GM21390 (cell line): Measurements from ENCODE around the gene SSBP3.
"Not testable (repeated sequence)": the region's sequence is repeated elsewhere in the genome, so short reads cannot be mapped to it uniquely, and the experiment has no call there.

Experiments used
- ATAC-seq: cut with Tn5 transposase; IDR thresholded peaks from one replicate; pipeline ENCODE4 v1.9.1; 2021; ENCODE audit not compliant: unreplicated experiment

SSBP3 gene

DNA sequence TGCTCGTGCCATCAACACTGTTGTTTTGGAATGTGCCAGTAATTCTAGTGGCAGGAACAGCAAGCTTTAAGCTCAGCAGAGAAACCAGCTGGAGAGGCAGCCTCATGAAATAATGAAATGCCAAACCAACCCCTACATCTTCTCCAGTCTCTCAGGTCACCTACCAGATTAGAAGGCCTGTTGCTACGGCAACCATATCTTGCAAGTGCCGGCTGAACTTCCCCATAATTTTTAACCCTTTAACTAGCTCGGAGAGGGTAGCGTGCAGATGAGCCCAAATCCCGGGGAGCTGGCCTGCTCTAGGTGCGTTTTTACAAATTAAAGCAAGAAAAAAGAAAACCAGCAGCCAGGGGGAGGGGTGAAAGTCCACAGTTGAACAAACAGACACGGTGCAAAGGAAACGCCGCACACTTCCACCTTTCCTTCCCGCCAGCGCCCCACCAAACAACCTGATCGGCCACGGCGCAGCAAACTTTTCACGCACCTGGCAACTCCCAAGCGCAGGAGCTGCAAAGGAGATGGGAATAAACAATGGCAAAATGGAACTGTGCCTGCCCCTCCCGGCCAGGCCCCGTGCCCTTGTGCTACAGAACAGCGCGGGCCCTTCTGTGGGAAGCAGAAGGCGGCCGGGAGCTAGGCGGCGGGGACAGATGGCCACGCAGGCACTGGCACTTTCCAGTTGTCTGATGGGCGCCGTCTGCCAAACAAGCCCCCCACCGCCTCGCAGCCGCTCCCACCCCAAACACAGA is 50.1 kb downstream of the SSBP3 start:
- no peak for ATAC-seq

GRCh38 chr1:54354899-54355298 is 51.3 kb downstream of the SSBP3 start:
- ATAC-seq, result no peak

DNA sequence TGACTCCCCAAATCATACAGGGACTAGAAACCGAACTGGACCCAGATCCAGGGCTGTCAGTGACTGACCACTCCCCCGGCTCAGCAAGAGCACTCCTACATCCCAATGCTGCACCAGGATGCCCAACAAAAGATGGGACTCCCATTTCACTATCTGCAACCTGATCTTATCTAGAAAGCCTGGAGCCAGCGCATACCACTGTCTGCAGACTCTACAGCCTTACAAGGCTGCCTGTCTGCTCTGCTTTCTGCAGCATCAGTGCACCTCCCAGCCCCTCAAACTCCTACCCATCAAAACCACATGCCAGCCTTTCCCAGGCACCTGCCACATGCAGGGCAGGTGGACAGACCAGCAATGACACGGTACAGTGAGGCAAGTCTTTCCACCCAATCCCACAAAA is 52.2 kb downstream of the SSBP3 start:
- no peak for ATAC-seq

- ATAC-seq, result no peak
Measured at GRCh38 chr1:54352755-54353154, 53.4 kb downstream of the SSBP3 start.

GRCh38 chr1:54350360-54350759 is 55.8 kb downstream of the SSBP3 start:
- no peak for ATAC-seq

GRCh38 chr1:54348700-54349021 is 57.5 kb downstream of the SSBP3 start:
- ATAC-seq, result no peak

GRCh38 chr1:54347955-54348699 is 58.1 kb downstream of the SSBP3 start:
- ATAC-seq, result no peak

- no peak for ATAC-seq
Measured at GRCh38 chr1:54347261-54347954, 58.8 kb downstream of the SSBP3 start.

- ATAC-seq, result not testable (repeated sequence)
Measured at GRCh38 chr1:54345548-54345947, 60.6 kb downstream of the SSBP3 start.

GRCh38 chr1:54345116-54345515 is 61.1 kb downstream of the SSBP3 start:
- no peak for ATAC-seq

GRCh38 chr1:54342742-54343687 is 63.2 kb downstream of the SSBP3 start:
- ATAC-seq, result no peak

DNA sequence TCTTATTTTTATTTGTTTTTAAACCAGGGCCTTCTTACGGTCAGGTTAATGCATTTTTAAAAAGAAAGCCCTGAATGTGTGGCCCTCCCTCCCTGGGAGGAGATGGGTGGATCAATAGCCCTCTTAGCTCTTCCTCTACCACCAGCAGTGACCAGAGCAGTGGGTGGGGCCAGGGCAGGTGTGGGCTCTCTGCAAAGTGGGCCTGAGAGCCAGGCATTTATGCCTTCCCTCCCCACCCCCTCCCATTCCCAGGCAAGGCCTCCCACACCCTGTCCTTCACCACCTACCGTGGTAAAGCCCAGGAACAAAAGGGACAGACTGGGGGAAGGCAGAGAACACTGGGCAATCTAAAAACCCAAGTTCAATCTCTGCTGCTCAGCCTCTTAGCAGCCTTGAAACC is 63.9 kb downstream of the SSBP3 start:
- ATAC-seq, result no peak

DNA sequence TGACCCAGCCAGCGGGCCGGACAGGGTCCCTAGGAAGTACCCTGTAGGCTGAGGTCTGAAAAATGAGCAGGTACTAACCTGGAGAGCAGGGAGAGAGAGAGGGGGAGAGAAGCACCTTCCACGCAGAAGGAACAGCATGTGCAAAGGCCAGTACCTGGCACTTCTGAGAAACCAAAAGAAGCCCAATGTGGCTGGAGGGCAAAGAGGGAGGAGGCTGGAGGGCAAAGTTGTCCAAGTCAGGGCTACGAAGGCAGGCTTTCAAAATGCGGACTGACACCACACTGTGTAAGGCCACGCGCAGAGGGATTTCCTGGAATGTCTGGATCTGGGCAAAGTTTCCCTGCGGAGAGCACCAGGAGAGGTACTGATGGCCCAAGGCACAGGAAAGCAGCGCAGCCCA is 64.4 kb downstream of the SSBP3 start:
- ATAC-seq, result no peak

- no peak for ATAC-seq
Measured at GRCh38 chr1:54340878-54341277, 65.3 kb downstream of the SSBP3 start.

DNA sequence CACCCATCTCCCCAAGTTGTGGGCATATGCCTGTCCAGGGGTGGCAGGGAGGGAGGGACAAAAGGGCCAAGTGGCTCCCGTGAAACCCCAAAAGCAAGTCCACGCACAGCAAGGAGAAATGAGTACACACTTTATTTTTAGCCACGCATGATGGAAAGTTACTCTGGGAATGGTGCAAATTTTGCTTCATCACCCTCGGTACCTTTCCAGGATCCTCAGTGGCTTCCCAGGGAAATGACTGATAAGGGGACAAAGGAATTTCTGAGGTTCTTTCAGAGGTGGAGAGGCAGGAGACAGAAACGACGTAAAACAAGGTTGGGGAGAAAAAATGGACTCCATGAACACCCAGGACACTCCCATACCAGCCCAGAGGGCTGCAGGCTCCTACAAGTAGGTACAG is 65.8 kb downstream of the SSBP3 start:
- ATAC-seq, result no peak

DNA sequence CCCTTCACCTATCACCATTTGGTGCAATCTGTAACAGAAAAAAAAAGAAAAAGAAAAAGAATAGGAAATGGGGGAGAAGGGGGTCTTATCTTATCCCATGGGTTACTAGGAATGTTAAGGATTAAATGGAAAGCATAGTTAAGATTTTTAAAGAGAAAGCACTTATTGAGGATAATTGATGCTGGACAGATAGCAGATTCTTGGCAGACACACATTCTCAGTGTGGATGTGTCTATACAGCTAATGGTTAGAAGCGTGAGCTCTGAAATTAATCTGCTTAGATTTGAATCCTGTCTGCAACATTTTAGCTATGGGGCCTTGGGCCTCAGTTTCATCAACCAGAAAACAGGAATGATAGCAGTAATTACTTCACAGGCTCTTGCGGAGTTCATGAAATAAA is 67.1 kb downstream of the SSBP3 start:
- no peak for ATAC-seq

DNA sequence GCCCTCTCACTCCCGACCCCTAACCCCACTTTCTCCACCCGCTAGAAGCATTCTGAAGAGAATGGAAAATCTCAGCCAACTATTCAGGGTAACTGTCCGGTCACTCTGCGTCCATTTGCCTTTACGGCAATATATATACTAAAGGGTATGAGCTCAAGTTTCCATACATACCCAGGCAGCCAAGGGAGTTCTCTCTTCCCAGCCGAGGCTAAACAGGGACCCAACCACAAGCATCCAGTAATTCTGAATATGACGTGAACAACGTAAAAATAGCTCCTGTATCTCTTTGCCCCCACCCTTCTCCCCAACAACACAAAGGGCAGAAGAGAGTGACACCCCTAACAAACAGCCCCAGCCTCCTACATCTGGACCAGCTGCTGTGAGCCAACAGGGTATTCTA is 67.7 kb downstream of the SSBP3 start:
- ATAC-seq, result no peak

DNA sequence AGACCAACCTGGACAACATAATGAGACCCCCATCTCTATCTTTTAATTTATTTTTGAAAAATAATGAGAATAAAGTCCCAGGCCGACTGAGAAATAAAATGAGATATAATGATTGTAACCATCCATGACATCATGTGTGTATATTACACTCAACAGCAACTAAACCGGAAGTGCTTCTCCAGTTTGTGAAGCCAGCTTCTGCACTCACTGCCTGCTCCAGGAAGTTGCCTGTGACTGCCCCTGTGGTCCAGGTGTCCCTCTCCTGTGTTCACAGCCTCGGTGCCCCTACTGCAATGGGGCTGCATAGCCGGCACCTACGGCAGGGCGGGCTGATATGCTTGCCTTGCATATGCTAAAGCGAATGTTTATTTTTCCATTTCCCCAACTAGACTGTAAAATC is 68.3 kb downstream of the SSBP3 start:
- ATAC-seq, result no peak

GRCh38 chr1:54337034-54337433 is 69.2 kb downstream of the SSBP3 start:
- no peak for ATAC-seq

GRCh38 chr1:54336116-54336515 is 70.1 kb downstream of the SSBP3 start:
- ATAC-seq, result no peak

DNA sequence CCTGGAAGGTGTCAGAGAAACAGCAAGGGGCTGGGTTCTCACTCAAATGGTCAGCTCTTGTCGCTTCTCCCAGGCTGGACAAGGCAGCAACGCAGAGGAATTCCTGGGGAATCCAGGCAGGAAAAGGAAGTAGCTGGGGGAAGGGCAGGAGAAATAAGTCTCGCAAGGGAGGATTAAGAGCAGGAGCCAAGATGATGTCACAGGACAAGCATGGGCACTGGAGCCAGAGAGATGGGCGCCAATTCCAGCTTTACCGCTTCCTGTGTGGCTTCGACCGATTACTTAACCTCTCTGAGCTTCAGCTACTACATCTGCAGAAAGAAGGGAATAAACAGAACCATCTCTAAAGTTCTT is 70.5 kb downstream of the SSBP3 start:
- ATAC-seq, result no peak
